H9 (cell line): ENCODE measurements around the gene BLOC1S6. TPM values are rescaled to one million over a fixed set of nuclear protein-coding genes. Genes with fewer than 3 reads are reported as not detected.

Experiments used
- DNase-seq: peaks from one replicate; pipeline ENCODE4 v3.0.0-alpha.2; 2017
- H2AFZ ChIP-seq: one replicate; pipeline ENCODE4 v1.6.1; 2013; ENCODE audit warnings: mild to moderate bottlenecking, low read length, control low read depth, moderate library complexity
- H2AK5ac ChIP-seq: 2 replicates; pipeline ENCODE4 v1.6.1; 2013; ENCODE audit warnings: low read length, control low read depth, mixed read lengths; ENCODE audit not compliant: insufficient read length
- H2BK120ac ChIP-seq: one replicate; pipeline ENCODE4 v1.6.1; 2013; ENCODE audit warnings: low read depth, mild to moderate bottlenecking, low read length, control low read depth, inconsistent platforms; ENCODE audit not compliant: poor library complexity, severe bottlenecking
- H2BK12ac ChIP-seq: 2 replicates; pipeline ENCODE4 v1.6.1; 2013; ENCODE audit warnings: low read length, control low read depth, mixed read lengths, low read depth; ENCODE audit not compliant: insufficient read length
- H2BK15ac ChIP-seq: 2 replicates; pipeline ENCODE4 v1.6.1; 2013; ENCODE audit warnings: low read depth, low read length, control low read depth
- H2BK20ac ChIP-seq: one replicate; pipeline ENCODE4 v1.6.1; 2013; ENCODE audit warnings: low read depth, mild to moderate bottlenecking, low read length, control low read depth, inconsistent platforms; ENCODE audit not compliant: poor library complexity, severe bottlenecking
- H2BK5ac ChIP-seq: 2 replicates; pipeline ENCODE4 v1.6.1; 2013; ENCODE audit warnings: low read length, control low read depth, mixed read lengths; ENCODE audit not compliant: insufficient read length
- H3K14ac ChIP-seq: 2 replicates; pipeline ENCODE4 v1.6.1; 2013; ENCODE audit warnings: low read length, control low read depth; ENCODE audit not compliant: insufficient read depth
- H3K18ac ChIP-seq: 2 replicates; pipeline ENCODE4 v1.6.1; 2013; ENCODE audit warnings: low read depth, mild to moderate bottlenecking, mixed read lengths, low read length, control low read depth; ENCODE audit not compliant: insufficient read length
- H3K23ac ChIP-seq: 2 replicates; pipeline ENCODE4 v1.6.1; 2013; ENCODE audit warnings: low read length, control low read depth, mixed read lengths, low read depth; ENCODE audit not compliant: insufficient read length
- H3K23me2 ChIP-seq: 2 replicates; pipeline ENCODE4 v1.6.1; 2013; ENCODE audit warnings: low read depth, mild to moderate bottlenecking, mixed read lengths, low read length, control low read depth; ENCODE audit not compliant: insufficient read length, poor library complexity, severe bottlenecking
- H3K27ac ChIP-seq: 2 replicates; pipeline ENCODE4 v1.5.1; 2013; ENCODE audit warnings: low read length, control low read depth, mixed read lengths, low read depth; ENCODE audit not compliant: insufficient read length
- H3K27me3 ChIP-seq: 2 replicates; pipeline ENCODE4 v1.6.1; 2013; ENCODE audit warnings: low read length, control low read depth, inconsistent platforms; ENCODE audit not compliant: insufficient read depth
- H3K4ac ChIP-seq: 2 replicates; pipeline ENCODE4 v1.6.1; 2013; ENCODE audit warnings: low read depth, mild to moderate bottlenecking, control low read depth, inconsistent platforms, low read length, moderate library complexity
- H3K4me1 ChIP-seq: 2 replicates; pipeline ENCODE4 v1.6.1; 2013; ENCODE audit warnings: low read length, control low read depth, inconsistent platforms; ENCODE audit not compliant: insufficient read depth
- H3K4me2 ChIP-seq: 2 replicates; pipeline ENCODE4 v1.6.1; 2013; ENCODE audit warnings: low read length, control low read depth, mixed read lengths; ENCODE audit not compliant: insufficient read length, insufficient read depth
- H3K56ac ChIP-seq: 2 replicates; pipeline ENCODE4 v1.6.1; 2013; ENCODE audit warnings: low read depth, mild to moderate bottlenecking, mixed read lengths, low read length, control low read depth; ENCODE audit not compliant: insufficient read length
- H3K79me1 ChIP-seq: 2 replicates; pipeline ENCODE4 v1.6.1; 2013; ENCODE audit warnings: low read depth, mild to moderate bottlenecking, moderate library complexity, low read length, control low read depth, inconsistent platforms; ENCODE audit not compliant: insufficient read depth, poor library complexity, severe bottlenecking
- H3K79me2 ChIP-seq: 2 replicates; pipeline ENCODE4 v1.6.1; 2013; ENCODE audit warnings: low read length, control low read depth, inconsistent platforms; ENCODE audit not compliant: insufficient read depth
- H3K9ac ChIP-seq: 2 replicates; pipeline ENCODE4 v1.6.1; 2013; ENCODE audit warnings: low read length, control low read depth, mixed read lengths; ENCODE audit not compliant: insufficient read length; ENCODE audit errors: extremely low read depth
- H3K9me3 ChIP-seq: one replicate; pipeline ENCODE4 v1.6.1; 2013; ENCODE audit warnings: low read depth, low read length, inconsistent platforms; ENCODE audit not compliant: control insufficient read depth
- H3T11ph ChIP-seq: one replicate; pipeline ENCODE4 v1.6.1; 2013; ENCODE audit warnings: mild to moderate bottlenecking, low read length, control low read depth, inconsistent platforms
- H4K20me1 ChIP-seq: one replicate; pipeline ENCODE4 v1.6.1; 2013; ENCODE audit not compliant: control insufficient read depth, insufficient read length, insufficient read depth
- H4K5ac ChIP-seq: 2 replicates; pipeline ENCODE4 v1.6.1; 2013; ENCODE audit warnings: low read depth, mild to moderate bottlenecking, mixed read lengths, low read length, control low read depth; ENCODE audit not compliant: insufficient read length
- H4K8ac ChIP-seq: replicated peaks from 2 replicates; pipeline ENCODE4 v1.6.1; 2013; ENCODE audit warnings: low read length, control low read depth, mixed read lengths, low read depth; ENCODE audit not compliant: insufficient read length
- H4K91ac ChIP-seq: 2 replicates; pipeline ENCODE4 v1.6.1; 2013; ENCODE audit warnings: low read depth, mild to moderate bottlenecking, moderate library complexity, mixed read lengths, low read length, control low read depth; ENCODE audit not compliant: insufficient read length
- H3K27ac Mint-ChIP-seq, 3 experiments: 2 replicates in 2 of 3; 3 replicates in 1 of 3; pipeline ENCODE4 v1.8.0; 2020 to 2021; ENCODE audit warnings: mixed read lengths in 3 of 3, mild to moderate bottlenecking in 1 of 3, moderate library complexity in 1 of 3
- H3K27me3 Mint-ChIP-seq: 2 replicates; pipeline ENCODE4 v1.8.0; 2021; ENCODE audit warnings: low read depth, mild to moderate bottlenecking, moderate library complexity, mixed read lengths
- H3K36me3 Mint-ChIP-seq, 3 experiments: 2 replicates in 2 of 3; 3 replicates in 1 of 3; pipeline ENCODE4 v1.8.0; 2020 to 2021; ENCODE audit warnings: low read depth in 3 of 3, mixed read lengths in 3 of 3; ENCODE audit not compliant: insufficient read depth in 1 of 3
- H3K4me1 Mint-ChIP-seq, 2 experiments: 2 replicates each; pipeline ENCODE4 v1.8.0; 2020; ENCODE audit warnings: mixed read lengths in 2 of 2
- H3K4me3 Mint-ChIP-seq, 2 experiments: 2 replicates in 1 of 2; 3 replicates in 1 of 2; pipeline ENCODE4 v1.8.0; 2020 to 2021; ENCODE audit warnings: mild to moderate bottlenecking in 2 of 2, mixed read lengths in 2 of 2, moderate library complexity in 1 of 2
- H3K9me3 Mint-ChIP-seq, 2 experiments: 2 replicates in 1 of 2; 3 replicates in 1 of 2; pipeline ENCODE4 v1.8.0; 2020; ENCODE audit warnings: mild to moderate bottlenecking in 2 of 2, mixed read lengths in 2 of 2, moderate library complexity in 1 of 2
- WGBS: extraction: QIAGEN DNeasy Blood & Tissue Kit; methylation state at CpG from one replicate; pipeline ENCODE4 v1.1.7; 2013; ENCODE audit warnings: missing lambda C conversion rate, low lambda C conversion rate, mixed read lengths; ENCODE audit not compliant: insufficient read length; ENCODE audit errors: extremely low coverage; 5-methylcytosine and 5-hydroxymethylcytosine counted together
- total RNA-seq: library from RNA; stranded (reverse); gene quantifications from 2 replicates; pipeline ENCODE4 v1.2.1, GENCODE V29; 2021
- TF ChIP-seq, protein P1 (sequence below): fragments of 200-600 bp; sonication (generic); conservative IDR thresholded peaks from 3 replicates; pipeline ENCODE4 v1.8.0; 2021; ENCODE audit warnings: antibody characterized with exemption, mild to moderate bottlenecking

BLOC1S6 gene
- total RNA-seq, 1 experiment from 2014 or later = 36.9 TPM

DNA sequence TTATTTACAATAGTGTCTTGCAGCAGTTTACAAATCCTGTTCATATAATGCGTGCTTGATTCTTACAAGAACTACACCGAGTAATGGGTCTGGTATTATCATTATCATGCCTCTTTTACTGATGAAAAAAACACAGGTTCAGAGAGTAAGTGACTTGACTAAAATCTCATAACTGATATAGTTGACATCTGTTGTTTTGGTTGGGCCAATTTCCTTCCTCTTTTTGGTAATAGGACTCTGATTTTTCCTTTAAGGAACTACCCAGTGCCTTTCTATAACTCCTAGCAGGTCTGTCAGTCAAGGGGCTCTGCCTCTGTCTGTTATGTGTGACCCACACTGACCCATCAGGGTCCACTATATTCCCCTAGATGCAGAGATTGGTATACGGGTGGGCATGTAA lies 14.6 kb upstream of the BLOC1S6 start:
- no peaks in the 10 kb centered on the region for H3K23me2 ChIP-seq
- H2BK120ac ChIP-seq = no peak overlapping the region
- no peak overlapping the region for H2BK20ac ChIP-seq
- H3K9me3 ChIP-seq = no peaks in the 10 kb centered on the region
- no peak overlapping the region for H3K9ac ChIP-seq
- no CpG with 5 or more reads among the region's 3 CpGs for WGBS
- H3K14ac ChIP-seq = no peak overlapping the region
- no peak overlapping the region for H4K91ac ChIP-seq
- H2BK5ac ChIP-seq = no peak overlapping the region
- no peak overlapping the region for H2BK12ac ChIP-seq
- no peak overlapping the region for H3K56ac ChIP-seq
- no peaks in the 10 kb centered on the region for H3K4me1 ChIP-seq
- H4K8ac ChIP-seq = no peak overlapping the region
- no peak overlapping the region for H3T11ph ChIP-seq
- peaks cover 0 to 4% of the 10 kb centered on the region in 2 experiments; a peak in 2 of 5 replicates for H3K9me3 Mint-ChIP-seq
- H4K20me1 ChIP-seq = no peaks in the 10 kb centered on the region
- H3K27me3 ChIP-seq = no peaks in the 10 kb centered on the region
- no peak overlapping the region for H4K5ac ChIP-seq
- no peak for DNase-seq
- H3K27me3 Mint-ChIP-seq = peaks cover 65% of the 10 kb centered on the region
- no peak overlapping the region for H2BK15ac ChIP-seq
- H3K23ac ChIP-seq = no peak overlapping the region
- H3K79me2 ChIP-seq = no peaks in the 10 kb centered on the region
- H3K79me1 ChIP-seq = no peaks in the 10 kb centered on the region
- H3K36me3 Mint-ChIP-seq = no peaks in the 10 kb centered on the region; a peak in 1 of 7 replicates
- H3K27ac ChIP-seq = no peak overlapping the region
- H3K27ac Mint-ChIP-seq = no peak overlapping the region
- H3K4me2 ChIP-seq = no peak overlapping the region
- H3K4me3 Mint-ChIP-seq = no peak overlapping the region
- peaks cover 4 to 5% of the 10 kb centered on the region in 2 experiments; a peak in 3 of 4 replicates for H3K4me1 Mint-ChIP-seq
- TF ChIP-seq, protein P1, sequence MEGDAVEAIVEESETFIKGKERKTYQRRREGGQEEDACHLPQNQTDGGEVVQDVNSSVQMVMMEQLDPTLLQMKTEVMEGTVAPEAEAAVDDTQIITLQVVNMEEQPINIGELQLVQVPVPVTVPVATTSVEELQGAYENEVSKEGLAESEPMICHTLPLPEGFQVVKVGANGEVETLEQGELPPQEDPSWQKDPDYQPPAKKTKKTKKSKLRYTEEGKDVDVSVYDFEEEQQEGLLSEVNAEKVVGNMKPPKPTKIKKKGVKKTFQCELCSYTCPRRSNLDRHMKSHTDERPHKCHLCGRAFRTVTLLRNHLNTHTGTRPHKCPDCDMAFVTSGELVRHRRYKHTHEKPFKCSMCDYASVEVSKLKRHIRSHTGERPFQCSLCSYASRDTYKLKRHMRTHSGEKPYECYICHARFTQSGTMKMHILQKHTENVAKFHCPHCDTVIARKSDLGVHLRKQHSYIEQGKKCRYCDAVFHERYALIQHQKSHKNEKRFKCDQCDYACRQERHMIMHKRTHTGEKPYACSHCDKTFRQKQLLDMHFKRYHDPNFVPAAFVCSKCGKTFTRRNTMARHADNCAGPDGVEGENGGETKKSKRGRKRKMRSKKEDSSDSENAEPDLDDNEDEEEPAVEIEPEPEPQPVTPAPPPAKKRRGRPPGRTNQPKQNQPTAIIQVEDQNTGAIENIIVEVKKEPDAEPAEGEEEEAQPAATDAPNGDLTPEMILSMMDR = no peak
- no peak overlapping the region for H2AK5ac ChIP-seq
- H3K4ac ChIP-seq = no peak overlapping the region
- no peak overlapping the region for H2AFZ ChIP-seq
- H3K18ac ChIP-seq = no peak overlapping the region
